Mammary epithelial cell (primary cell): Measurements from ENCODE around the gene ADAMTS17.

ENCODE experiments used
- EZH2 ChIP-seq: IDR thresholded peaks from 2 replicates; pipeline ENCODE4 v1.6.1; 2012; ENCODE audit warnings: low read length, inconsistent platforms, borderline replicate concordance
- TF ChIP-seq, protein P1 (sequence below), 2 donors: IDR thresholded peaks in 1 of 2; conservative IDR thresholded peaks in 1 of 2; 2 replicates each; pipeline ENCODE4 v1.5.1; 2011 to 2012; ENCODE audit warnings: inconsistent platforms in 2 of 2, low read length in 2 of 2, mild to moderate bottlenecking in 2 of 2, control low read depth in 1 of 2, low read depth in 1 of 2; ENCODE audit not compliant: insufficient read depth in 1 of 2; ENCODE audit errors: extremely low read depth in 1 of 2

DNA sequence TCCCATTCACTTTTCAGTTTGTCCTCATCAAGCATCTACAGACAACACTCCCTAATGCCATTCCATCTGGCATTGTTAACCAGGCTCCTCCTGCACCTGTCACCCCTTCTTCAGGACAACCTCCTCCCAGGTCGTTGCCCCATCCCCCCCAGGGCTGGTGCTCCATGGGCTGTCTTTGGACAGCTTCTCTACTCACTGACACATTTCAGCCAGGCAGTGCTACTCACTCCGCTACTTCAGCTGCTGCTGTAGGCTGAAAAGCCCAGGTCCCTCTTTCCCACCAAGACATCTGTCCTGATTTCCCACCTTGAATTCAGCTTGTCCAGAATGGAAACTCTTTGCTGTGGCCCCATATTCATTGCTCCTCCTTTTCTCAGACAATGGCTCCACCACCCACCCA is 61.9 kb downstream of the ADAMTS17 start:
- no peak for TF ChIP-seq EZH2
- TF ChIP-seq, protein P1, sequence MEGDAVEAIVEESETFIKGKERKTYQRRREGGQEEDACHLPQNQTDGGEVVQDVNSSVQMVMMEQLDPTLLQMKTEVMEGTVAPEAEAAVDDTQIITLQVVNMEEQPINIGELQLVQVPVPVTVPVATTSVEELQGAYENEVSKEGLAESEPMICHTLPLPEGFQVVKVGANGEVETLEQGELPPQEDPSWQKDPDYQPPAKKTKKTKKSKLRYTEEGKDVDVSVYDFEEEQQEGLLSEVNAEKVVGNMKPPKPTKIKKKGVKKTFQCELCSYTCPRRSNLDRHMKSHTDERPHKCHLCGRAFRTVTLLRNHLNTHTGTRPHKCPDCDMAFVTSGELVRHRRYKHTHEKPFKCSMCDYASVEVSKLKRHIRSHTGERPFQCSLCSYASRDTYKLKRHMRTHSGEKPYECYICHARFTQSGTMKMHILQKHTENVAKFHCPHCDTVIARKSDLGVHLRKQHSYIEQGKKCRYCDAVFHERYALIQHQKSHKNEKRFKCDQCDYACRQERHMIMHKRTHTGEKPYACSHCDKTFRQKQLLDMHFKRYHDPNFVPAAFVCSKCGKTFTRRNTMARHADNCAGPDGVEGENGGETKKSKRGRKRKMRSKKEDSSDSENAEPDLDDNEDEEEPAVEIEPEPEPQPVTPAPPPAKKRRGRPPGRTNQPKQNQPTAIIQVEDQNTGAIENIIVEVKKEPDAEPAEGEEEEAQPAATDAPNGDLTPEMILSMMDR (conservative IDR thresholded peaks at IDR 0.05 in 1 of 2, IDR thresholded peaks at IDR 0.05 in 1 of 2; ENCODE audit: extremely low read depth in 1 of 2, insufficient read depth in 1 of 2, low read depth in 1 of 2, low read length in 2 of 2) = no peak
